GM21529 (cell line): ENCODE data around the gene CALML5.

ENCODE experiments used
- ATAC-seq: cut with Tn5 transposase; IDR thresholded peaks from one replicate; pipeline ENCODE4 v1.9.1; 2021; ENCODE audit not compliant: unreplicated experiment

The CALML5 gene

GRCh38 chr10:5502571-5503476 lies 3.5 kb upstream of the CALML5 start:
- no peak for ATAC-seq

GRCh38 chr10:5502061-5502521 lies 2.7 kb upstream of the CALML5 start:
- no peak for ATAC-seq

- no peak for ATAC-seq
These were observed 1.5 kb upstream of the CALML5 start for GRCh38 chr10:5500910-5501309.

- no peak for ATAC-seq
These were observed 846 bp upstream of the CALML5 start for GRCh38 chr10:5500162-5500670.

GRCh38 chr10:5498791-5499492 lies 428 bp downstream of the CALML5 start:
- no peak for ATAC-seq

- no peak for ATAC-seq
These were observed 1.2 kb downstream of the CALML5 start for GRCh38 chr10:5497948-5498730.

- ATAC-seq: no peak
These were observed 2.1 kb downstream of the CALML5 start for GRCh38 chr10:5497289-5497688.

GRCh38 chr10:5496261-5497250 lies 2.8 kb downstream of the CALML5 start:
- ATAC-seq: no peak

GRCh38 chr10:5494611-5495010 lies 4.8 kb downstream of the CALML5 start:
- ATAC-seq: no peak

- ATAC-seq: no peak
These were observed 5.7 kb downstream of the CALML5 start for GRCh38 chr10:5493691-5494090.

- no peak for ATAC-seq
These were observed 6.3 kb downstream of the CALML5 start for GRCh38 chr10:5492929-5493576.

GRCh38 chr10:5492322-5492855 lies 7.0 kb downstream of the CALML5 start:
- no peak for ATAC-seq

- ATAC-seq: no peak
These were observed 7.9 kb downstream of the CALML5 start for GRCh38 chr10:5491477-5491876.

GRCh38 chr10:5490698-5491464 lies 8.5 kb downstream of the CALML5 start:
- ATAC-seq: no peak

GRCh38 chr10:5490032-5490431 lies 9.3 kb downstream of the CALML5 start:
- ATAC-seq: no peak

GRCh38 chr10:5488272-5489161 lies 10.9 kb downstream of the CALML5 start:
- ATAC-seq: no peak

GRCh38 chr10:5486853-5487235 lies 12.5 kb downstream of the CALML5 start:
- ATAC-seq: no peak
